AML-193 (cell line): ENCODE results near the gene TEX28.
"Not testable (repeated sequence)": the region's sequence is repeated elsewhere in the genome, so short reads cannot be mapped to it uniquely, and the experiment has no call there.

ENCODE experiments used
- DNase-seq, 2 experiments: peaks; one replicate each; lab custom pipeline; 2025; lab: John Stamatoyannopoulos, UW

The TEX28 gene

GRCh38 chrX:154247377-154248045 lies 47.4 kb downstream of the TEX28 start:
- not testable (repeated sequence) for DNase-seq

DNA sequence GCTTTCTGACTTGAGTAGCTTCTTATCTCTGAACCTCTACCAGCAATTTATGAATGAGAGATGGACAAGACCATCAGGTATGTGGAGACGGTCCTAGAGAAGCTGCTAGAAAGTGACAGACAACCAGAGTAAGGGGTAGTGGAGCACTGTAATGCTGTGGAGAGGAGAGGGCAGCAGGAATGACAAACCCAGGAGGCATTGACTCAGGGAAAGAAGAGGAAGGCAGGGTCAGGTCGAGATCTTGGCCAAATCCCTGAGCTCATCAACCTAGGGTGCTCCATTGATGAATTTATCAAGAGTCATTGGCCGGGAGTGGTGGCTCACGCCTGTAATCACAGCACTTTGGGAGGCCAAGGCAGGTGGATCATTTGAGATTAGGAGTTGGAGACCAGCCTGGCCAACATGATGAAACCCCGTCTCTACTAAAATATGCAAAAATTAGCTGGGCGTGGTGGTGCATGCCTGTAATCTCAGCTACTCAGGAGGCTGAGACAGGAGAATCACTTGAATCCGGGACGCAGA lies 54.9 kb downstream of the TEX28 start:
- DNase-seq: not testable (repeated sequence)

DNA sequence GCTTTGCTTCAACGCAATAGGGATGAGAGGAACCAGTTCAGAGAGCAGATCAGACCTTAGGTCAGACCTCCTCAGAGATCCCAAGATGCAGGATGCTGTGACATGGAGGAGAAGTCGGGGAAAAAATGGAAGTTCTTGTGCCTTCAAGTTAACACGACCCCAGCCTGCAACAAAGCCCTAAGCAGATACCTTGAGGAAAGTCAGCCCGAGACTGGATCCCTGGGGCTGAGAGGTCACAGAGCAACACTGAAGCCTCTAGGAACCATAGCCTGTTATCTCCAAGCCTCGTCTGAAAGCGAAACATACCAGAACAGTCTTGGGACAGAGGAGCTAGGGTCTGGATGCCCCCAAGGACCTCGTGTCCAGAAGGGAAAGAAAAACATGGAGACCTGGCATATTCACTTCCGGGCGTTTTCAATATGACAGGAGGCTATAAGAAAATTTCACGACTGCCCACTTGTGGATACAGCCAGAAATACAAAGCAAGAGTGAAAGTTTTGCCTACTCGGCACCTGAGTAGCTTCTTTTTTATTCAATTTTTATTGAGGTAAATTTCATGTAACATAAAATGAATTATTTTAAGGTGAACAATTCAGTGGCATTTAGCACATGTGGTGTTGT lies 55.9 kb downstream of the TEX28 start:
- not testable (repeated sequence) for DNase-seq

DNA sequence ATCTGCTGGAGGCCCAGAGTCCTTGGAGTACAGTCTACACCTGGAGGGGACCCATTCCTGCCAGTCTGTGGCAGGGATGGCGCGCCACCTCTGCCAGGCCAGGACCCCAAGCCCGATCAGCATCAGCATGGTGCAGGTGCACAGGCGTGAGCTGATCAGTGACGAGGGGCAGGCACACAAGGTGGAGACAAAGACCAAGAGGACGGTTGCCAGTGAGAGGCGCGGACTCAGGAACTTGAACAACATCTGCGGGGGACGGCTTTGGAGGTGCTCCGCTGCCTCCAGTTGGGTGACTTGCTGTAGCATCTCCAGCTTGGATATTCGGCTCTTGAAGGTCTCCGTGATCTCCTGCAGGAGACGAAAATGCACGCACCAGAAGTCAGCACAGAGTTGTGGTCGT lies 61.3 kb downstream of the TEX28 start:
- not testable (repeated sequence) for DNase-seq

- not testable (repeated sequence) for DNase-seq
Measured at GRCh38 chrX:154231443-154231842, 63.5 kb downstream of the TEX28 start.

DNA sequence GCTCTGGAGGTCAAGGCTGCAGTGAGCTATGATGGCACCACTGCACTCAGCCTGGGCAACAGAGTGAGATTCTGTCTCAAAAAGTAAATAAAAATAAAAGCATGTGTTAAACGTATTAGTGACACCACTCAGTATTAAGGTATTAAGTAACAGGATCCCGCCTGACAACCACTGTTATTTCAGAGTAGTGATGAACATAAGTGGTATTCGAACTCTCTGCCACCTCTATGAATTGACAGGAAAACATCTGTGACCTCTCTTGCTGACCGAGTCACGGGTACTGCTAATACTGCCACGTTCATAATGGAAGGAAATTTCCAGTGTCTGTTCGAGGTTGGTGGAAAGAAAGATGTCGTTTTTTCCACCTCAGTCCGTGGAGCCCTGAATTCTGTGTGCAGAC lies 68.2 kb downstream of the TEX28 start:
- not testable (repeated sequence) for DNase-seq

DNA sequence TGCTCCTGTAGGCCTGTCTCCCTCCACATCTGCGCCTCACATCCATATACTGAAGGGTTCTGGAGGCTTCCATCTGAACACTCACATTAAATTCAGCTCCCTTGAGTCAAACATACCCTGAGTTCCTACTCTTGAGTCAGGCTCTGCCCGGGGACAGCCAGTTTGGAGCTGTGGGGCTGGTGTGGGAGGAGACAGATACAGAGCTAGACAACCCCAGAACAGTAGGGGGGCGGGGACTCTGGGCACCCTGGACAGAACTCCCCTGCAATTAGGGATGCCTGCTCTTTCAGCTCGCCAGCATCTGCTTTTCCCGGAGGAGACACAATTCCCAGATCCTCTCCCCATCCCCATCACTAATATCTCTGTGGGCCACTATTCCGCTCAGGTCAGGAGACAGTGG lies 69.6 kb downstream of the TEX28 start:
- not testable (repeated sequence) for DNase-seq
